ENCODE measurements around the gene ZSWIM5.
"Not testable (repeated sequence)": the region's sequence is repeated elsewhere in the genome, so short reads cannot be mapped to it uniquely, and the experiment has no call there.

Gene ZSWIM5

GRCh38 chr1:45003741-45004140 is 202.7 kb downstream of the ZSWIM5 start:
- no peak for DNase-seq (ENCODE audit: low read depth in 2 of 2)

- DNase-seq (ENCODE audit: low read depth in 2 of 2): no peak
These were observed 203.5 kb downstream of the ZSWIM5 start for GRCh38 chr1:45002650-45003645.

- not testable (repeated sequence) for DNase-seq (ENCODE audit: low read depth in 2 of 2)
These were observed 204.8 kb downstream of the ZSWIM5 start for GRCh38 chr1:45001576-45001975.

- DNase-seq (ENCODE audit: low read depth in 2 of 2): no peak
These were observed 205.4 kb downstream of the ZSWIM5 start for GRCh38 chr1:45001011-45001481.

- no peak for DNase-seq (ENCODE audit: low read depth in 2 of 2)
These were observed 207.2 kb downstream of the ZSWIM5 start for GRCh38 chr1:44999232-44999631.

GRCh38 chr1:44995467-44996238 is 210.8 kb downstream of the ZSWIM5 start:
- no peak for DNase-seq (ENCODE audit: low read depth in 2 of 2)

- DNase-seq (ENCODE audit: low read depth in 2 of 2): no peak
These were observed 212.0 kb downstream of the ZSWIM5 start for GRCh38 chr1:44994309-44994898.

- DNase-seq (ENCODE audit: low read depth in 2 of 2): no peak
These were observed 217.8 kb downstream of the ZSWIM5 start for GRCh38 chr1:44988531-44989156.

GRCh38 chr1:44985747-44986359 is 220.6 kb downstream of the ZSWIM5 start:
- DNase-seq (ENCODE audit: low read depth in 2 of 2): no peak

- DNase-seq (ENCODE audit: low read depth in 2 of 2): not testable (repeated sequence)
These were observed 229.0 kb downstream of the ZSWIM5 start for GRCh38 chr1:44977372-44977771.

GRCh38 chr1:44976252-44976651 is 230.2 kb downstream of the ZSWIM5 start:
- no peak for DNase-seq (ENCODE audit: low read depth in 2 of 2)

- DNase-seq (ENCODE audit: low read depth in 2 of 2): no peak
These were observed 232.8 kb downstream of the ZSWIM5 start for GRCh38 chr1:44973645-44974044.

GRCh38 chr1:44970317-44970716 is 236.1 kb downstream of the ZSWIM5 start:
- DNase-seq (ENCODE audit: low read depth in 2 of 2): no peak
